Mesenchymal stem cell (in vitro differentiated cells and primary cell): Measurements from ENCODE around the gene PTPRN2.

ENCODE experiments used
- DNase-seq: peaks from one replicate; pipeline ENCODE4 v3.0.0-alpha.2; 2013
- H2AFZ ChIP-seq: one replicate; pipeline ENCODE4 v1.6.1; 2013; ENCODE audit warnings: low read depth, mild to moderate bottlenecking, control low read depth, inconsistent platforms, low read length, moderate library complexity
- H2AK5ac ChIP-seq: 2 replicates; pipeline ENCODE4 v1.6.1; 2013; ENCODE audit warnings: low read length, moderate library complexity, mild to moderate bottlenecking, inconsistent platforms; ENCODE audit not compliant: severe bottlenecking
- H2BK120ac ChIP-seq: one replicate; pipeline ENCODE4 v1.6.1; 2013; ENCODE audit warnings: low read depth, mild to moderate bottlenecking, inconsistent platforms, low read length, moderate library complexity
- H2BK12ac ChIP-seq, 2 experiments: one replicate each; pipeline ENCODE4 v1.6.1; 2013; ENCODE audit warnings: inconsistent platforms in 2 of 2, low read length in 2 of 2, mild to moderate bottlenecking in 2 of 2, moderate library complexity in 2 of 2, control low read depth in 1 of 2
- H2BK15ac ChIP-seq: one replicate; pipeline ENCODE4 v1.6.1; 2013; ENCODE audit warnings: mild to moderate bottlenecking, low read depth, inconsistent platforms; ENCODE audit not compliant: poor library complexity, severe bottlenecking
- H2BK5ac ChIP-seq: 2 replicates; pipeline ENCODE4 v1.6.1; 2013; ENCODE audit warnings: low read depth, mild to moderate bottlenecking, low read length, control low read depth, inconsistent platforms; ENCODE audit not compliant: poor library complexity, severe bottlenecking
- H3K14ac ChIP-seq, 2 experiments: one replicate each; pipeline ENCODE4 v1.6.1; 2013; ENCODE audit warnings: inconsistent platforms in 2 of 2, low read length in 2 of 2, control low read depth in 1 of 2, mild to moderate bottlenecking in 1 of 2, moderate library complexity in 1 of 2
- H3K18ac ChIP-seq, 2 experiments: one replicate each; pipeline ENCODE4 v1.6.1; 2013; ENCODE audit warnings: inconsistent platforms in 2 of 2, low read length in 2 of 2, control low read depth in 1 of 2, low read depth in 1 of 2, mild to moderate bottlenecking in 1 of 2
- H3K23ac ChIP-seq, 2 experiments: one replicate each; pipeline ENCODE4 v1.6.1; 2013; ENCODE audit warnings: inconsistent platforms in 2 of 2, low read length in 2 of 2, mild to moderate bottlenecking in 2 of 2, moderate library complexity in 2 of 2, control low read depth in 1 of 2
- H3K27ac ChIP-seq: 2 replicates; pipeline ENCODE4 v1.5.1; 2013; ENCODE audit warnings: mild to moderate bottlenecking, moderate library complexity, low read length, control low read depth, inconsistent platforms; ENCODE audit not compliant: poor library complexity, severe bottlenecking
- H3K27me3 ChIP-seq, 2 experiments: 2 replicates each; pipeline versions ENCODE4 v1.6.1 to v1.7.0; 2013; ENCODE audit warnings: low read length in 2 of 2, mild to moderate bottlenecking in 2 of 2, moderate library complexity in 2 of 2, control low read depth in 1 of 2, inconsistent platforms in 1 of 2; ENCODE audit not compliant: control insufficient read depth in 1 of 2, insufficient read depth in 1 of 2
- H3K36me3 ChIP-seq, 2 experiments: 2 replicates each; pipeline versions ENCODE4 v1.6.1 to v1.7.0; 2013; ENCODE audit warnings: low read length in 2 of 2, control low read depth in 1 of 2, inconsistent platforms in 1 of 2, low read depth in 1 of 2, mild to moderate bottlenecking in 1 of 2; ENCODE audit not compliant: insufficient read depth in 2 of 2, control insufficient read depth in 1 of 2
- H3K4ac ChIP-seq, 2 experiments: one replicate each; pipeline ENCODE4 v1.6.1; 2013; ENCODE audit warnings: inconsistent platforms in 2 of 2, low read length in 2 of 2, mild to moderate bottlenecking in 2 of 2, moderate library complexity in 2 of 2, control low read depth in 1 of 2, low read depth in 1 of 2
- H3K4me1 ChIP-seq: 2 replicates; pipeline ENCODE4 v1.6.1; 2013; ENCODE audit warnings: low read depth, low read length, control low read depth; ENCODE audit not compliant: control insufficient read depth, insufficient read depth
- H3K4me2 ChIP-seq: 2 replicates; pipeline ENCODE4 v1.6.1; 2013; ENCODE audit warnings: low read length, mild to moderate bottlenecking, inconsistent platforms; ENCODE audit not compliant: poor library complexity, severe bottlenecking
- H3K4me3 ChIP-seq, 2 experiments: 2 replicates each; pipeline versions ENCODE4 v1.5.1 to v1.7.0; 2013; ENCODE audit warnings: low read length in 2 of 2, mild to moderate bottlenecking in 2 of 2, control low read depth in 1 of 2, low read depth in 1 of 2; ENCODE audit not compliant: insufficient read depth in 1 of 2
- H3K79me1 ChIP-seq: replicated peaks from 2 replicates; pipeline ENCODE4 v1.6.1; 2013; ENCODE audit warnings: mild to moderate bottlenecking, control low read depth, low read length, inconsistent platforms; ENCODE audit not compliant: poor library complexity, severe bottlenecking
- H3K9ac ChIP-seq: 2 replicates; pipeline ENCODE4 v1.7.0; 2013; ENCODE audit warnings: mild to moderate bottlenecking, low read length, moderate library complexity
- H3K9me3 ChIP-seq: 2 replicates; pipeline ENCODE4 v1.7.0; 2013; ENCODE audit warnings: mild to moderate bottlenecking, low read length; ENCODE audit not compliant: control insufficient read depth
- H4K8ac ChIP-seq: one replicate; pipeline ENCODE4 v1.6.1; 2013; ENCODE audit warnings: inconsistent platforms, mild to moderate bottlenecking, low read length, moderate library complexity
- H4K91ac ChIP-seq: one replicate; pipeline ENCODE4 v1.6.1; 2013; ENCODE audit warnings: mild to moderate bottlenecking, low read length, inconsistent platforms
- WGBS: methylation state at CpG from one replicate; pipeline ENCODE4 v1.1.7; 2013; ENCODE audit warnings: mixed read lengths; 5-methylcytosine and 5-hydroxymethylcytosine counted together

The PTPRN2 gene

DNA sequence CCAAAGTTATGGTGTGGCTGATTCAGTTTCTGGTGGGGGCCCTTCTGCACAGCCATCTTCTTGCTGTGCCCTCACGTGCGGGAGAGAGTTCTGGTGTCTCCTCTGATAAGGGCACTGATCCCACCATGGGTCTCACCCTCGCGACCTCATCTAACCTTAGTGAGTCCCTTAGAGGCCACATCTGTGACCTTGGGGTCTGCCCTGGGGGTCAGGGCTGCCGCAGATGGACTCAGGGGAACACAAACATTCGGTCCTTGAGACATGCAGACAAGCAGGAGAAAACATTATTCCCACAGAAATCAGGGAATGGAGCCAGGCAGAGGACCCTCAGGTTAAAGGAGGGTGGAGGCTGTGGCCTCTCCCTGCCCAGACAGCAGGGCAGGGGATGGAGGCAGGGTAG, 1072.9 kb downstream of the PTPRN2 start:
- peaks cover 0 to 4% of the 10 kb centered on the region in 2 experiments for H3K27me3 ChIP-seq
- no peak overlapping the region for H2BK15ac ChIP-seq
- H3K4me2 ChIP-seq: no peak overlapping the region
- no peak overlapping the region for H3K18ac ChIP-seq
- no peak overlapping the region for H3K23ac ChIP-seq
- no peak for DNase-seq
- no peak overlapping the region for H3K27ac ChIP-seq
- H2AFZ ChIP-seq: no peak overlapping the region
- H2BK5ac ChIP-seq: no peak overlapping the region
- H4K91ac ChIP-seq: no peak overlapping the region
- no peaks in the 10 kb centered on the region for H3K79me1 ChIP-seq
- 78% methylated on average over 6 of the region's 6 CpGs for WGBS
- no peaks in the 10 kb centered on the region for H3K4me1 ChIP-seq
- H3K9me3 ChIP-seq: no peaks in the 10 kb centered on the region
- H2BK120ac ChIP-seq: no peak overlapping the region
- no peak overlapping the region for H3K4ac ChIP-seq
- H4K8ac ChIP-seq: no peak overlapping the region
- H3K9ac ChIP-seq: no peak overlapping the region
- H2BK12ac ChIP-seq: no peak overlapping the region
- no peak overlapping the region for H3K14ac ChIP-seq
- H3K36me3 ChIP-seq: no peaks in the 10 kb centered on the region
- no peak overlapping the region for H2AK5ac ChIP-seq
- H3K4me3 ChIP-seq: no peak overlapping the region

- Histone ChIP-seq H2AFZ (no peak overlapping the region), H2BK5ac (no peak overlapping the region), H3K9me3 (no peaks in the 10 kb centered on the region), H3K4me3 (no peak overlapping the region), H4K91ac (no peak overlapping the region), H2BK12ac (no peak overlapping the region), H2AK5ac (no peak overlapping the region), H3K27me3 (peaks cover 0 to 4% of the 10 kb centered on the region in 2 experiments), H3K36me3 (no peaks in the 10 kb centered on the region), H3K4ac (no peak overlapping the region), H3K14ac (no peak overlapping the region), H3K18ac (no peak overlapping the region), H3K79me1 (no peaks in the 10 kb centered on the region), H3K4me2 (no peak overlapping the region), H2BK120ac (no peak overlapping the region), H3K23ac (no peak overlapping the region), H3K4me1 (no peaks in the 10 kb centered on the region), H3K27ac (no peak overlapping the region), H4K8ac (no peak overlapping the region), H3K9ac (no peak overlapping the region), H2BK15ac (no peak overlapping the region)
- no peak for DNase-seq
- 79% methylated on average over 11 of the region's 11 CpGs for WGBS
Observed at GRCh38 chr7:157514306-157514705, 1073.3 kb downstream of the PTPRN2 start.

- H2AK5ac ChIP-seq: no peak overlapping the region
- H3K36me3 ChIP-seq: no peaks in the 10 kb centered on the region
- H3K18ac ChIP-seq: no peak overlapping the region
- H3K4me3 ChIP-seq: no peak overlapping the region
- no peak overlapping the region for H3K23ac ChIP-seq
- no peaks in the 10 kb centered on the region for H3K4me1 ChIP-seq
- 78% methylated on average over 16 of the region's 16 CpGs for WGBS
- H3K14ac ChIP-seq: no peak overlapping the region
- no peak overlapping the region for H2BK12ac ChIP-seq
- no peak for DNase-seq
- no peak overlapping the region for H3K4ac ChIP-seq
- no peak overlapping the region for H3K4me2 ChIP-seq
- H3K9ac ChIP-seq: no peak overlapping the region
- H3K79me1 ChIP-seq: no peaks in the 10 kb centered on the region
- H4K8ac ChIP-seq: no peak overlapping the region
- no peaks in the 10 kb centered on the region for H3K9me3 ChIP-seq
- no peak overlapping the region for H2AFZ ChIP-seq
- no peak overlapping the region for H4K91ac ChIP-seq
- H2BK120ac ChIP-seq: no peak overlapping the region
- H3K27me3 ChIP-seq: peaks cover 0 to 4% of the 10 kb centered on the region in 2 experiments
- H3K27ac ChIP-seq: no peak overlapping the region
- H2BK5ac ChIP-seq: no peak overlapping the region
- no peak overlapping the region for H2BK15ac ChIP-seq
Observed at GRCh38 chr7:157513682-157514081, 1073.9 kb downstream of the PTPRN2 start.

DNA sequence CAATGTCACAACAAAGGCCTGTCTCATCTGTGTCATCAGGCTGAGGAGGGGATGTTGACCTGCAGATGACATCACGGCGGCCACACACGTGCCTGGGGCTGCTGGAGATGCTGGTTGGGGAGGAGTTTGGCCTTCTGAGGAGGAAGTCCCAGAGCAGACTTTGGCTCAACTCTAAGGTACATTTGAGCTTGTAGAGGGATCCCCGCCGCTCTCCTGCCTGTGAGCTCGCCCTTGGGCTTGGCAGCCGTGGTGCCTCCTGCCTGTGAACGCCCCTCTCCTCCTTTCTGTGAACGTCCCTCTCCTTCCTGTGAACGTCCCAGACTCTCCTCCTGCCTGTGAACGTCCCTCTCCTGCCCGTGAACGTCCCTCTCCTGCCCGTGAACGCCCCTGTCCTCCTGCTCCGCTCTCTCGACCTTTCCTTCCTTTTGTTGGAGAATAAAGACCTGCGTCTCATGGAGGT, 1074.4 kb downstream of the PTPRN2 start:
- Histone ChIP-seq H3K9me3 (no peaks in the 10 kb centered on the region), H3K9ac (no peak overlapping the region), H3K4me2 (no peak overlapping the region), H2AK5ac (no peak overlapping the region), H3K18ac (no peak overlapping the region), H2BK5ac (no peak overlapping the region), H3K36me3 (no peaks in the 10 kb centered on the region), H4K8ac (no peak overlapping the region), H2BK15ac (no peak overlapping the region), H3K4me1 (no peaks in the 10 kb centered on the region), H3K14ac (no peak overlapping the region), H2BK12ac (no peak overlapping the region), H2AFZ (no peak overlapping the region), H3K23ac (no peak overlapping the region), H3K4me3 (no peak overlapping the region), H3K27ac (no peak overlapping the region), H2BK120ac (no peak overlapping the region), H3K79me1 (no peaks in the 10 kb centered on the region), H3K27me3 (peaks cover 0 to 4% of the 10 kb centered on the region in 2 experiments), H4K91ac (no peak overlapping the region), H3K4ac (no peak overlapping the region)
- DNase-seq: no peak
- WGBS: 60% methylated on average over 18 of the region's 18 CpGs
